ENCODE measurements around the gene CPT1A.

- no peak for TF ChIP-seq POLR2A (IDR thresholded peaks at IDR 0.05; ENCODE audit: low read depth, low read length)
- no peak for TF ChIP-seq CTCF (IDR thresholded peaks at IDR 0.05 in 2 of 3, conservative IDR thresholded peaks at IDR 0.05 in 1 of 3; ENCODE audit: control insufficient read depth in 2 of 3, extremely low read depth in 1 of 3, insufficient read depth in 1 of 3, low read depth in 3 of 3, low read length in 3 of 3)
- TF ChIP-seq NR2C1 (IDR thresholded peaks at IDR 0.05): no peak
- TF ChIP-seq NR2C2 (IDR thresholded peaks at IDR 0.05; ENCODE audit: borderline replicate concordance, control insufficient read depth, insufficient read length, low read depth): no peak
- TF ChIP-seq NFYB (IDR thresholded peaks at IDR 0.05; ENCODE audit: insufficient read depth, low read depth, low read length): no peak
- TF ChIP-seq SMAD1 (IDR thresholded peaks at IDR 0.05; ENCODE audit: low read depth, partially characterized antibody): no peak
- TF ChIP-seq SPI1 (IDR thresholded peaks at IDR 0.05; ENCODE audit: borderline replicate concordance, insufficient read depth, low read depth, low read length): no peak
- TF ChIP-seq RFX5 (IDR thresholded peaks at IDR 0.05; ENCODE audit: low read depth, low read length): no peak
- no peak for TF ChIP-seq FOS (IDR thresholded peaks at IDR 0.05; ENCODE audit: borderline replicate concordance, extremely low read depth, insufficient read length)
- TF ChIP-seq NRF1 (conservative IDR thresholded peaks at IDR 0.05; ENCODE audit: low read depth, low read length): no peak
- TF ChIP-seq, protein P1, sequence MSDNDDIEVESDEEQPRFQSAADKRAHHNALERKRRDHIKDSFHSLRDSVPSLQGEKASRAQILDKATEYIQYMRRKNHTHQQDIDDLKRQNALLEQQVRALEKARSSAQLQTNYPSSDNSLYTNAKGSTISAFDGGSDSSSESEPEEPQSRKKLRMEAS (IDR thresholded peaks at IDR 0.05; ENCODE audit: low read depth, low read length): no peak
- TF ChIP-seq EZH2 (IDR thresholded peaks at IDR 0.05; ENCODE audit: borderline replicate concordance, control insufficient read depth, low read depth, low read length): no peak
- no peak for TF ChIP-seq CEBPB (IDR thresholded peaks at IDR 0.05; ENCODE audit: borderline replicate concordance in 1 of 2, low read depth in 2 of 2, low read length in 2 of 2)
Observed at GRCh38 chr11:68808787-68809186, 32.9 kb downstream of the CPT1A start.
